ENCODE measurements around the gene SEPTIN5.

SEPTIN5 gene

GRCh38 chr22:19719050-19719482, 4.8 kb downstream of the SEPTIN5 start:
- peak overlapping the region in 1 of 2 donors; percentile 73 for H3K4me3 ChIP-seq (ENCODE audit: low read depth in 1 of 2, low read length in 2 of 2)
- H3K27ac ChIP-seq (ENCODE audit: low read length): no peak overlapping the region
- H3K27me3 ChIP-seq (ENCODE audit: low read depth, low read length): no peaks in the 10 kb centered on the region
- no peaks in the 10 kb centered on the region for H3K9me3 ChIP-seq (ENCODE audit: control insufficient read depth in 1 of 2, low read length in 2 of 2)
- peaks cover 0 to 33% of the 10 kb centered on the region in 2 donors for H3K4me1 ChIP-seq (ENCODE audit: control insufficient read depth in 1 of 2, insufficient read depth in 2 of 2, low read length in 2 of 2)
- H3K36me3 ChIP-seq (ENCODE audit: control insufficient read depth in 1 of 2, insufficient read depth in 2 of 2, low read length in 2 of 2): peaks cover 0 to 30% of the 10 kb centered on the region in 2 donors

- H3K27ac ChIP-seq (ENCODE audit: low read length): no peak overlapping the region
- H3K36me3 ChIP-seq (ENCODE audit: control insufficient read depth in 1 of 2, insufficient read depth in 2 of 2, low read length in 2 of 2): peaks cover 0 to 30% of the 10 kb centered on the region in 2 donors
- H3K4me3 ChIP-seq (ENCODE audit: low read depth in 1 of 2, low read length in 2 of 2): peak overlapping the region in 1 of 2 donors; percentile 73
- H3K4me1 ChIP-seq (ENCODE audit: control insufficient read depth in 1 of 2, insufficient read depth in 2 of 2, low read length in 2 of 2): peaks cover 0 to 33% of the 10 kb centered on the region in 2 donors
- no peaks in the 10 kb centered on the region for H3K27me3 ChIP-seq (ENCODE audit: low read depth, low read length)
- H3K9me3 ChIP-seq (ENCODE audit: control insufficient read depth in 1 of 2, low read length in 2 of 2): no peaks in the 10 kb centered on the region
Observed at GRCh38 chr22:19719488-19720021, 5.3 kb downstream of the SEPTIN5 start.

GRCh38 chr22:19720150-19720827, 6.0 kb downstream of the SEPTIN5 start:
- Histone ChIP-seq H3K27me3 (ENCODE audit: low read depth, low read length) (no peaks in the 10 kb centered on the region), H3K4me3 (ENCODE audit: low read depth in 1 of 2, low read length in 2 of 2) (no peak overlapping the region), H3K36me3 (ENCODE audit: control insufficient read depth in 1 of 2, insufficient read depth in 2 of 2, low read length in 2 of 2) (peaks cover 0 to 30% of the 10 kb centered on the region in 2 donors), H3K27ac (ENCODE audit: low read length) (no peak overlapping the region), H3K4me1 (ENCODE audit: control insufficient read depth in 1 of 2, insufficient read depth in 2 of 2, low read length in 2 of 2) (peaks cover 0 to 27% of the 10 kb centered on the region in 2 donors), H3K9me3 (ENCODE audit: control insufficient read depth in 1 of 2, low read length in 2 of 2) (no peaks in the 10 kb centered on the region)

GRCh38 chr22:19720999-19721329, 6.7 kb downstream of the SEPTIN5 start:
- H3K4me1 ChIP-seq (ENCODE audit: control insufficient read depth in 1 of 2, insufficient read depth in 2 of 2, low read length in 2 of 2): peaks cover 0 to 27% of the 10 kb centered on the region in 2 donors
- H3K27me3 ChIP-seq (ENCODE audit: low read depth, low read length): no peaks in the 10 kb centered on the region
- no peak overlapping the region for H3K4me3 ChIP-seq (ENCODE audit: low read depth in 1 of 2, low read length in 2 of 2)
- peaks cover 0 to 30% of the 10 kb centered on the region in 2 donors for H3K36me3 ChIP-seq (ENCODE audit: control insufficient read depth in 1 of 2, insufficient read depth in 2 of 2, low read length in 2 of 2)
- no peak overlapping the region for H3K27ac ChIP-seq (ENCODE audit: low read length)
- no peaks in the 10 kb centered on the region for H3K9me3 ChIP-seq (ENCODE audit: control insufficient read depth in 1 of 2, low read length in 2 of 2)

GRCh38 chr22:19721330-19722177, 7.3 kb downstream of the SEPTIN5 start:
- Histone ChIP-seq H3K9me3 (ENCODE audit: control insufficient read depth in 1 of 2, low read length in 2 of 2) (no peaks in the 10 kb centered on the region), H3K4me1 (ENCODE audit: control insufficient read depth in 1 of 2, insufficient read depth in 2 of 2, low read length in 2 of 2) (peaks cover 0 to 27% of the 10 kb centered on the region in 2 donors), H3K27me3 (ENCODE audit: low read depth, low read length) (no peaks in the 10 kb centered on the region), H3K36me3 (ENCODE audit: control insufficient read depth in 1 of 2, insufficient read depth in 2 of 2, low read length in 2 of 2) (peaks cover 0 to 30% of the 10 kb centered on the region in 2 donors), H3K27ac (ENCODE audit: low read length) (no peak overlapping the region), H3K4me3 (ENCODE audit: low read depth in 1 of 2, low read length in 2 of 2) (no peak overlapping the region)

GRCh38 chr22:19722178-19722981, 8.1 kb downstream of the SEPTIN5 start:
- no peak overlapping the region for H3K27ac ChIP-seq (ENCODE audit: low read length)

GRCh38 chr22:19722982-19723231, 8.6 kb downstream of the SEPTIN5 start:
- Histone ChIP-seq H3K36me3 (ENCODE audit: control insufficient read depth in 1 of 2, insufficient read depth in 2 of 2, low read length in 2 of 2) (peaks cover 0 to 30% of the 10 kb centered on the region in 2 donors), H3K4me3 (ENCODE audit: low read depth in 1 of 2, low read length in 2 of 2) (no peak overlapping the region), H3K9me3 (ENCODE audit: control insufficient read depth in 1 of 2, low read length in 2 of 2) (no peaks in the 10 kb centered on the region), H3K4me1 (ENCODE audit: control insufficient read depth in 1 of 2, insufficient read depth in 2 of 2, low read length in 2 of 2) (peaks cover 0 to 18% of the 10 kb centered on the region in 2 donors), H3K27ac (ENCODE audit: low read length) (no peak overlapping the region), H3K27me3 (ENCODE audit: low read depth, low read length) (no peaks in the 10 kb centered on the region)

More at GRCh38 chr22:19722178-19722981, 8.1 kb downstream of the SEPTIN5 start:
- peaks cover 0 to 24% of the 10 kb centered on the region in 2 donors for H3K4me1 ChIP-seq (ENCODE audit: control insufficient read depth in 1 of 2, insufficient read depth in 2 of 2, low read length in 2 of 2)
- H3K9me3 ChIP-seq (ENCODE audit: control insufficient read depth in 1 of 2, low read length in 2 of 2): no peaks in the 10 kb centered on the region
- no peak overlapping the region for H3K4me3 ChIP-seq (ENCODE audit: low read depth in 1 of 2, low read length in 2 of 2)
- peaks cover 0 to 30% of the 10 kb centered on the region in 2 donors for H3K36me3 ChIP-seq (ENCODE audit: control insufficient read depth in 1 of 2, insufficient read depth in 2 of 2, low read length in 2 of 2)
- H3K27me3 ChIP-seq (ENCODE audit: low read depth, low read length): no peaks in the 10 kb centered on the region

- Histone ChIP-seq H3K27me3 (ENCODE audit: low read depth, low read length) (no peaks in the 10 kb centered on the region), H3K36me3 (ENCODE audit: control insufficient read depth in 1 of 2, insufficient read depth in 2 of 2, low read length in 2 of 2) (peaks cover 0 to 30% of the 10 kb centered on the region in 2 donors), H3K4me1 (ENCODE audit: control insufficient read depth in 1 of 2, insufficient read depth in 2 of 2, low read length in 2 of 2) (peaks cover 0 to 18% of the 10 kb centered on the region in 2 donors), H3K4me3 (ENCODE audit: low read depth in 1 of 2, low read length in 2 of 2) (peak within 1 kb of the TSS in 1 of 2 donors; percentile 38), H3K27ac (ENCODE audit: low read length) (no peak within 1 kb of the TSS), H3K9me3 (ENCODE audit: control insufficient read depth in 1 of 2, low read length in 2 of 2) (no peaks in the 10 kb centered on the region)
Observed at GRCh38 chr22:19723232-19723982, 9.1 kb downstream of the SEPTIN5 start, which contains the start of gene GP1BB. Gene GP1BB, plus strand, starts transcription at chr22:19723539. Its CDS starts 31 bp downstream, at chr22:19723570.

GRCh38 chr22:19723983-19724827, 9.9 kb downstream of the SEPTIN5 start:
- no peak overlapping the region for H3K27ac ChIP-seq (ENCODE audit: low read length)
- H3K9me3 ChIP-seq (ENCODE audit: control insufficient read depth in 1 of 2, low read length in 2 of 2): no peaks in the 10 kb centered on the region
- H3K27me3 ChIP-seq (ENCODE audit: low read depth, low read length): no peaks in the 10 kb centered on the region
- H3K4me1 ChIP-seq (ENCODE audit: control insufficient read depth in 1 of 2, insufficient read depth in 2 of 2, low read length in 2 of 2): peaks cover 0 to 10% of the 10 kb centered on the region in 2 donors
- peaks cover 0 to 30% of the 10 kb centered on the region in 2 donors for H3K36me3 ChIP-seq (ENCODE audit: control insufficient read depth in 1 of 2, insufficient read depth in 2 of 2, low read length in 2 of 2)
- peak overlapping the region in 1 of 2 donors; percentile 38 for H3K4me3 ChIP-seq (ENCODE audit: low read depth in 1 of 2, low read length in 2 of 2)

All from muscle layer of duodenum (tissue), 2 donors.